SK-N-SH (cell line): ENCODE measurements around the gene AFF3.

Source experiments
- CHD2 ChIP-seq: fragments of 150-350 bp; IDR thresholded peaks from 2 replicates; pipeline ENCODE4 v1.6.1; 2018; ENCODE audit warnings: low read length; ENCODE audit not compliant: partially characterized antibody
- EZH2phosphoT487 ChIP-seq: fragments of 200-600 bp; sonication (generic); IDR thresholded peaks from 2 replicates; pipeline ENCODE4 v1.6.1; 2017; ENCODE audit warnings: low read depth, mixed run types, mild to moderate bottlenecking, antibody characterized with exemption, moderate library complexity, borderline replicate concordance
- MXI1 ChIP-seq: IDR thresholded peaks from 2 replicates; pipeline ENCODE4 v1.6.1; 2012; ENCODE audit warnings: mild to moderate bottlenecking, low read depth, low read length, improper control_type of control experiment
- NFIC ChIP-seq: IDR thresholded peaks from 2 replicates; pipeline ENCODE4 v1.4.0; 2012; ENCODE audit warnings: borderline replicate concordance
- POLR2AphosphoS5 ChIP-seq: IDR thresholded peaks from 2 replicates; pipeline ENCODE4 v1.6.1; 2012; ENCODE audit warnings: low read depth, low read length
- RAD21 ChIP-seq: IDR thresholded peaks from 2 replicates; pipeline ENCODE4 v1.6.1; 2012; ENCODE audit warnings: mild to moderate bottlenecking, low read length
- RCOR1 ChIP-seq: fragments of 150-350 bp; IDR thresholded peaks from 2 replicates; pipeline ENCODE4 v1.6.1; 2017; ENCODE audit warnings: antibody characterized with exemption, low read length
- SMC3 ChIP-seq: IDR thresholded peaks from 2 replicates; pipeline ENCODE4 v1.6.1; 2012; ENCODE audit warnings: low read depth, low read length, improper control_type of control experiment
- TCF12 ChIP-seq: IDR thresholded peaks from 2 replicates; pipeline ENCODE4 v1.4.0; 2012
- YY1 ChIP-seq: IDR thresholded peaks from 2 replicates; pipeline ENCODE4 v1.4.0; 2012; ENCODE audit warnings: low read depth, mild to moderate bottlenecking
- ZBTB33 ChIP-seq: IDR thresholded peaks from 2 replicates; pipeline ENCODE4 v1.4.0; 2012; ENCODE audit warnings: low read depth, borderline replicate concordance
- TF ChIP-seq, protein P1 (sequence below): fragments of 200-600 bp; sonication (generic); IDR thresholded peaks from 2 replicates; pipeline ENCODE4 v1.6.1; 2017; ENCODE audit warnings: antibody characterized with exemption, mild to moderate bottlenecking, moderate library complexity
- TF ChIP-seq, protein P2 (sequence below): IDR thresholded peaks from 2 replicates; pipeline ENCODE4 v1.4.0; 2012; ENCODE audit warnings: low read depth, borderline replicate concordance

- TF ChIP-seq, protein P1, sequence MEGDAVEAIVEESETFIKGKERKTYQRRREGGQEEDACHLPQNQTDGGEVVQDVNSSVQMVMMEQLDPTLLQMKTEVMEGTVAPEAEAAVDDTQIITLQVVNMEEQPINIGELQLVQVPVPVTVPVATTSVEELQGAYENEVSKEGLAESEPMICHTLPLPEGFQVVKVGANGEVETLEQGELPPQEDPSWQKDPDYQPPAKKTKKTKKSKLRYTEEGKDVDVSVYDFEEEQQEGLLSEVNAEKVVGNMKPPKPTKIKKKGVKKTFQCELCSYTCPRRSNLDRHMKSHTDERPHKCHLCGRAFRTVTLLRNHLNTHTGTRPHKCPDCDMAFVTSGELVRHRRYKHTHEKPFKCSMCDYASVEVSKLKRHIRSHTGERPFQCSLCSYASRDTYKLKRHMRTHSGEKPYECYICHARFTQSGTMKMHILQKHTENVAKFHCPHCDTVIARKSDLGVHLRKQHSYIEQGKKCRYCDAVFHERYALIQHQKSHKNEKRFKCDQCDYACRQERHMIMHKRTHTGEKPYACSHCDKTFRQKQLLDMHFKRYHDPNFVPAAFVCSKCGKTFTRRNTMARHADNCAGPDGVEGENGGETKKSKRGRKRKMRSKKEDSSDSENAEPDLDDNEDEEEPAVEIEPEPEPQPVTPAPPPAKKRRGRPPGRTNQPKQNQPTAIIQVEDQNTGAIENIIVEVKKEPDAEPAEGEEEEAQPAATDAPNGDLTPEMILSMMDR: no peak
- TF ChIP-seq YY1 (no peak), MXI1 (no peak), POLR2AphosphoS5 (no peak), TCF12 (no peak), RAD21 (no peak), EZH2phosphoT487 (no peak), NFIC (no peak), RCOR1 (no peak), SMC3 (no peak), CHD2 (no peak), ZBTB33 (no peak)
- TF ChIP-seq, protein P2, sequence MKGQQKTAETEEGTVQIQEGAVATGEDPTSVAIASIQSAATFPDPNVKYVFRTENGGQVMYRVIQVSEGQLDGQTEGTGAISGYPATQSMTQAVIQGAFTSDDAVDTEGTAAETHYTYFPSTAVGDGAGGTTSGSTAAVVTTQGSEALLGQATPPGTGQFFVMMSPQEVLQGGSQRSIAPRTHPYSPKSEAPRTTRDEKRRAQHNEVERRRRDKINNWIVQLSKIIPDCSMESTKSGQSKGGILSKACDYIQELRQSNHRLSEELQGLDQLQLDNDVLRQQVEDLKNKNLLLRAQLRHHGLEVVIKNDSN: no peak
Observed at GRCh38 chr2:99810225-99810624, 332.2 kb downstream of the AFF3 start.
